Suprapubic skin (tissue), 4 donors: Measurements from ENCODE around the gene AQP12A. TPM values are rescaled to one million over a fixed set of nuclear protein-coding genes. Genes with fewer than 3 reads are reported as not detected.

Experiments
- DNase-seq, 2 donors: peaks; one replicate each; pipeline ENCODE4 v3.0.0-alpha.2; 2019; ENCODE audit warnings: low spot score in 2 of 2
- H3K27ac ChIP-seq: fragments of 200-600 bp; sonication (generic); one replicate; pipeline ENCODE4 v1.5.1; 2019
- H3K27me3 ChIP-seq: fragments of 200-600 bp; sonication (generic); one replicate; pipeline ENCODE4 v1.5.1; 2019
- H3K36me3 ChIP-seq: fragments of 200-600 bp; sonication (generic); one replicate; pipeline ENCODE4 v1.5.1; 2019
- H3K4me1 ChIP-seq: fragments of 200-600 bp; sonication (generic); one replicate; pipeline ENCODE4 v1.5.1; 2019
- H3K4me3 ChIP-seq: fragments of 200-600 bp; sonication (generic); one replicate; pipeline ENCODE4 v1.5.1; 2019; ENCODE audit warnings: mild to moderate bottlenecking
- H3K9me3 ChIP-seq: fragments of 200-600 bp; sonication (generic); one replicate; pipeline ENCODE4 v1.5.1; 2019
- CTCF ChIP-seq, 2 donors: fragments of 200-600 bp in 1 of 2; fragments of 450-650 bp in 1 of 2; sonication (generic) in 1 of 2; IDR thresholded peaks; one replicate each; pipeline ENCODE4 v1.5.1; 2016 to 2019; ENCODE audit warnings: antibody characterized with exemption in 2 of 2, mild to moderate bottlenecking in 1 of 2, moderate library complexity in 1 of 2
- EP300 ChIP-seq: sonication (generic); formaldehyde crosslinking; IDR thresholded peaks from one replicate; pipeline ENCODE4 v1.6.1; 2017; ENCODE audit warnings: antibody characterized with exemption
- POLR2A ChIP-seq, 2 donors: fragments of 450-650 bp; IDR thresholded peaks; one replicate each; pipeline ENCODE4 v1.6.1; 2017; ENCODE audit warnings: antibody characterized with exemption in 2 of 2, mild to moderate bottlenecking in 2 of 2, moderate library complexity in 2 of 2
- POLR2AphosphoS5 ChIP-seq, 3 donors: sonication (generic); formaldehyde crosslinking; IDR thresholded peaks; one replicate each; pipeline ENCODE4 v1.6.1; 2017; ENCODE audit warnings: antibody characterized with exemption in 3 of 3
- WGBS: methylation state at CpG from one replicate; pipeline ENCODE4 v1.1.5; 2018; 5-methylcytosine and 5-hydroxymethylcytosine counted together
- total RNA-seq, 4 donors: library from RNA; depleted of rRNA; stranded (reverse); fragments of >200 nt; gene quantifications; one replicate each; pipeline ENCODE4 v1.1.0, GENCODE V29; 2016

AQP12A gene
- total RNA-seq, 4 donors from 2014 or later = not detected

GRCh38 chr2:240646900-240647502 lies 44.7 kb upstream of the AQP12A start:
- Histone ChIP-seq H3K4me3 (no peak overlapping the region), H3K36me3 (no peaks in the 10 kb centered on the region), H3K27ac (no peak overlapping the region), H3K4me1 (no peaks in the 10 kb centered on the region), H3K27me3 (peaks cover 94% of the 10 kb centered on the region), H3K9me3 (no peaks in the 10 kb centered on the region)
- 69% methylated on average over 6 of the region's 30 CpGs for WGBS
- TF ChIP-seq POLR2AphosphoS5 (IDR thresholded peaks at IDR 0.05) (no peak), POLR2A (IDR thresholded peaks at IDR 0.05) (no peak), EP300 (no peak), CTCF (IDR thresholded peaks at IDR 0.05) (no peak)
- DNase-seq = peak in 1 of 2 donors; percentile 63

GRCh38 chr2:240647503-240648154 lies 44.0 kb upstream of the AQP12A start:
- TF ChIP-seq CTCF (IDR thresholded peaks at IDR 0.05) (no peak), POLR2AphosphoS5 (IDR thresholded peaks at IDR 0.05) (no peak), POLR2A (IDR thresholded peaks at IDR 0.05) (no peak), EP300 (no peak)
- Histone ChIP-seq H3K27ac (no peak overlapping the region), H3K4me1 (no peaks in the 10 kb centered on the region), H3K9me3 (no peaks in the 10 kb centered on the region), H3K27me3 (peaks cover 92% of the 10 kb centered on the region), H3K4me3 (no peak overlapping the region), H3K36me3 (no peaks in the 10 kb centered on the region)
- peak in 1 of 2 donors; percentile 58 for DNase-seq
- WGBS = 70% methylated on average over 19 of the region's 22 CpGs

GRCh38 chr2:240648155-240648649 lies 43.5 kb upstream of the AQP12A start:
- WGBS = 65% methylated on average over 4 of the region's 6 CpGs
- DNase-seq = no peak
- Histone ChIP-seq H3K4me3 (no peak overlapping the region), H3K27me3 (peaks cover 90% of the 10 kb centered on the region), H3K4me1 (no peaks in the 10 kb centered on the region), H3K36me3 (no peaks in the 10 kb centered on the region), H3K27ac (no peak overlapping the region), H3K9me3 (no peaks in the 10 kb centered on the region)
- TF ChIP-seq POLR2A (IDR thresholded peaks at IDR 0.05) (no peak), CTCF (IDR thresholded peaks at IDR 0.05) (no peak), EP300 (no peak), POLR2AphosphoS5 (IDR thresholded peaks at IDR 0.05) (no peak)

- peaks cover 90% of the 10 kb centered on the region for H3K27me3 ChIP-seq
- WGBS = 19% methylated on average over 19 of the region's 19 CpGs
These were observed 42.9 kb upstream of the AQP12A start for GRCh38 chr2:240648650-240649275.

More at GRCh38 chr2:240648650-240649275, 42.9 kb upstream of the AQP12A start:
- Histone ChIP-seq H3K4me1 (no peaks in the 10 kb centered on the region), H3K4me3 (no peak overlapping the region), H3K9me3 (no peaks in the 10 kb centered on the region), H3K36me3 (no peaks in the 10 kb centered on the region), H3K27ac (no peak overlapping the region)
- peak in 1 of 2 donors; percentile 61 for DNase-seq
- no peak for TF ChIP-seq POLR2A (IDR thresholded peaks at IDR 0.05)
- TF ChIP-seq EP300 = no peak
- TF ChIP-seq POLR2AphosphoS5 (IDR thresholded peaks at IDR 0.05) = no peak
- no peak for TF ChIP-seq CTCF (IDR thresholded peaks at IDR 0.05)
